Raji (cell line): ENCODE data around the gene SPIRE1.

Experiments used
- POLR2A ChIP-seq: IDR thresholded peaks from 2 replicates; pipeline ENCODE4 v1.6.1; 2011; ENCODE audit warnings: low read depth, low read length, control low read depth; ENCODE audit not compliant: insufficient read depth

SPIRE1 gene

DNA sequence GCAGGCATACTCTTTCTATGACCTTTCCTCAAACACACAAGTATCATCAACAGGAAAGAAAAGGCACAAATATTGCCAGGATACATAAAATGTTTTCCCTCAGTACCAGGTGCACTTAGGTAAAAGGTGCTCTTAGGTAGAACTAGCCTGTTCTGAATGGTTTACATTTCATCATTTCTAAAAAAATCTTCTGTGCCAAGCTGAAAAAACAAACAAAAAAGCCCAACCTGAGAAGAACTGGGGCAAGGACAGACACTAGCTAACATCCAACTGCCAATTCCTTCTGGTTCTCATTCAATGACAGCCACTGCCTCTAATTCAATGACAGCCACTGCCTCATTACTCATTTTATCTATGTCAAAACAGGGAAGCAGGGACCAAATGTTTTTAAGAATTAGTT lies 68.5 kb downstream of the SPIRE1 start:
- TF ChIP-seq POLR2A: no peak

- TF ChIP-seq POLR2A: no peak
Measured at GRCh38 chr18:12586956-12587355, 71.0 kb downstream of the SPIRE1 start.

DNA sequence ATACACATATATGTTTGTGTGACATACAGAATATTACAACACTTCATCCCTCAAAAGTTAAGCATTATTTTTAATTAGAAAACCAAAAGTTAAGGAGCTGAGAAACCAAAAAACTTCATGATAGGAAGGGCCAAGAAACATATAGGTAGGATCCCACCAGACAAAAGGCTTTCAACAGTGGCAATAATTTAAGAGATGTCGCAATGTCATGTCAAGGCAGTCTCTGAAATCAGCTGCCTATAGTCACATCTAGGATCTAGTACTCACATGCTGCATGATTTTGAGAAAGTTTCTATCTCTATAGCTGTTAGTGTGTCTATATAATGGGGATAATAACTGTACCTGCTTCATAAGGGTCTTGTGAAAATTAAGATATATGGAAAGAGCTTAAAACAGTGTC lies 72.7 kb downstream of the SPIRE1 start:
- TF ChIP-seq POLR2A: no peak

GRCh38 chr18:12580630-12581342 lies 77.1 kb downstream of the SPIRE1 start:
- TF ChIP-seq POLR2A: no peak

DNA sequence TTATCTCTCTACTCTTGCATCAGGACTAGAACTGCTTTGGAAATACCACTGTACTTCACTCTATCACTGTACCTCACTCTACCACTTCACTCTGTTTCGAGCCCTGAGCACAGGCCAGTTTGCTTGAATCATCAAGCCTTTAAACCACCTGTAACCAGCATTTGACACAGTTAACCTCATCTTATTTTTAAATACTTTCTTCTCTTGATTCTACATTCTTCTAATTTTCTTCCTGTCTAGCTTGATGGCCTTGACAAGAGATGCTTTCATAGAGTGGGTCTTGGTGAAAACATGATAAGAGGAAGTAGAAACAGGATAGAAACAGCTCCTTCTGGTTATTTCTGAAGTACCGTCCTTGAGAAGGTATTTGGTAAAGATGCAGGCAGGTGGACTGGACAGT lies 78.1 kb downstream of the SPIRE1 start:
- TF ChIP-seq POLR2A: no peak

DNA sequence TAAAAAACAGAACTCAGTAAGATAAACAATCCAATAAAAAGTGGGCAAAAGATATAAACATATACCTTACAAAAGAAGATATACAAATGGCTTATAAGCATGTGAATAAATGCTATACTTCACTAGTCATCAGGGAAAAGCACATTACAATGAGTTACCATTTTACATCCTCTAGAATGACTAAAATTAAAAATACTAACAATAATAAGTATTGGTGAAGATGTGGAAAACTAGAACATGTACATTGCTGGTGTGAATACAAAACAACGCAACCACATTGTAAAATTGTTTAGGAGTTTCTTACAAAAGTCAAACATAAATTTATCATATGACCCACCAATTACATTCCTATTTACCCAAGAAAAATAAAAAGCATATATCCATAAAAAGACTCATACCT lies 80.1 kb downstream of the SPIRE1 start:
- TF ChIP-seq POLR2A: no peak

DNA sequence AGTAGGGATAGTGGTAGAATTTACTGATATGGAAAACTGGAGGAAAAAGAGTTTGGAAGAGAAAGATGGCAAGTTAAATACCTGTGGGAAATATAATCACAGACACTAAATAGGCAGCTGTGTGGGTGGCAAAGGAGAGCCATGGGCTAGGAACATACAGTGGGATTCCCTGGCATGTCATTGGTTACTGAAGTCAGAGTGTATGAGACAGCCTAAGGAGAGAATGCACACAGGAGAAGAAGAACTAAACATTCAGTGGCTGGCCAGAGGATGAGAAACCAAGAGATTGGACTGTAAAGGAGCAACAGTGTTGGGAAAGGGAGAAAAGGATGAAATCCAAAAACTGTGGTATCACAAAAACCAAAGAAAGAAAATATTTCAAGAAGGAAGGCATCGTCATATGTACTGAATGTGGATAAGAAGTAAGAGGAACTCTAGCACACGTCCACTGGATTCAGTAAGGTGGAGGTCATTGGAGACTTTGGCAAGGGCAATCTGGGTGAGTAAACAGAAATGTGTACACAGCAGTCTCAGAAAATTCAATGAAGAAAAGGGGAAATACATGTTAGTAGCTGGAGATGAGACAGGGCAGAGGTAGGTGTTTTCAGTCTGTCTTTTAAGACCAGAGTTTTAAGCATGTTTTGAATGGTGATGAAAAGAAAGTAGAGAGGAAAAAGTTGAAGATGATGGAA lies 83.3 kb downstream of the SPIRE1 start:
- no peak for TF ChIP-seq POLR2A

DNA sequence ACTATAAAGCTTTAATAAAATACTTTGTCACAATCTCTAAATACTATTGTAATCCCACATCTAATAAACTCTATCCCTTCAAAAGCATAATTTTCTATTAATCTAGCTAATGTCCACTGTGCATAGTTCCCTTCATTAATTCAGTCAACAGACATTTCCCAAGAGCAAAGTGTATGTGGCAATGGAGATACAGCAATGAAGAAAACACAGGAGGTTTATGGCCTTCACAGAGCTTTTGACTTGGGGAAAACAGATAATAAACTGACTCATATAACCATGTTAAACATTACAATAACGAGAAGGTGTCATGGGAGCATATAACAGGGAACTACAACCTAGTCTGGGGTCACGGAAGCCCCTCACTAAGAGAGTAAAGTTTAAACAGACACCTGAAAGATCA lies 86.3 kb downstream of the SPIRE1 start:
- no peak for TF ChIP-seq POLR2A

DNA sequence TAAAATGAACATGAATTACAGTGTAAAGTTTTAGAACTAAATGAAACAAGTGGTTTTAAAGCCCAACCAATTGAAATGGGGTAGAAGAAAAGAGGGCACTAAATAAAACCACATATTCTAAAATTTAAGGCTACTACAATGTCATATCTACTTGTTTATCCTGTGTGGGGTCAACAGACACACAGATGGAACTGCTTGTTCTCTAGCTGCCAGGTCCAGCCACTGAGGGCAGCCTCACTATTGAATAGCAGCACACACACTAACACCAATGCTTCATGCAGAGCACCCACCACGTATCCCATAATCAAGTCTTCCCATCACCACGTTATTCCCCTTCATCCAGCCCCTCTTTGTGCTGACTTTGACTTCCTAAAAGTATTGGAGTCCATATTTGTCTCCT lies 88.1 kb downstream of the SPIRE1 start:
- no peak for TF ChIP-seq POLR2A

- no peak for TF ChIP-seq POLR2A
Measured at GRCh38 chr18:12567849-12568248, 90.1 kb downstream of the SPIRE1 start.

- TF ChIP-seq POLR2A: no peak
Measured at GRCh38 chr18:12564861-12565260, 93.0 kb downstream of the SPIRE1 start.

DNA sequence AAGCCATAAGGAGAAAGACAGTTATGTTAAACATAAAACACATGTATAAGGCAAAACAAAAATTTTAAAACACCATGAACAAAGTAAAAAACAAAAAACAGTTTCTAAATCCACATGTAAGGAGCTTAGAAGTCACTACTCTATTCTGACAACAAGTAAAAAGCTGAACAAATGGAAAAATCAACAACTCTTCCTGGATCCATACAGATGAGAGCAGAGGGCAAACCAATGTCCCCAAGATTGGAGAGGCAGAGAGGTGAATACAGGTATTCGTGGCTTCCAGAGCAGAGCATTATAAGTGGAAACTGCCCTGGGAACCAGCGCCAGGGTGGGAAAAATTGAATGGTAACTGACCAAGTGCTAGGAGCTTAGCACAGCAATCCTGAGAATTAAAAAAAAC lies 93.5 kb downstream of the SPIRE1 start:
- no peak for TF ChIP-seq POLR2A

- TF ChIP-seq POLR2A: no peak
Measured at GRCh38 chr18:12559319-12559718, 98.6 kb downstream of the SPIRE1 start.

DNA sequence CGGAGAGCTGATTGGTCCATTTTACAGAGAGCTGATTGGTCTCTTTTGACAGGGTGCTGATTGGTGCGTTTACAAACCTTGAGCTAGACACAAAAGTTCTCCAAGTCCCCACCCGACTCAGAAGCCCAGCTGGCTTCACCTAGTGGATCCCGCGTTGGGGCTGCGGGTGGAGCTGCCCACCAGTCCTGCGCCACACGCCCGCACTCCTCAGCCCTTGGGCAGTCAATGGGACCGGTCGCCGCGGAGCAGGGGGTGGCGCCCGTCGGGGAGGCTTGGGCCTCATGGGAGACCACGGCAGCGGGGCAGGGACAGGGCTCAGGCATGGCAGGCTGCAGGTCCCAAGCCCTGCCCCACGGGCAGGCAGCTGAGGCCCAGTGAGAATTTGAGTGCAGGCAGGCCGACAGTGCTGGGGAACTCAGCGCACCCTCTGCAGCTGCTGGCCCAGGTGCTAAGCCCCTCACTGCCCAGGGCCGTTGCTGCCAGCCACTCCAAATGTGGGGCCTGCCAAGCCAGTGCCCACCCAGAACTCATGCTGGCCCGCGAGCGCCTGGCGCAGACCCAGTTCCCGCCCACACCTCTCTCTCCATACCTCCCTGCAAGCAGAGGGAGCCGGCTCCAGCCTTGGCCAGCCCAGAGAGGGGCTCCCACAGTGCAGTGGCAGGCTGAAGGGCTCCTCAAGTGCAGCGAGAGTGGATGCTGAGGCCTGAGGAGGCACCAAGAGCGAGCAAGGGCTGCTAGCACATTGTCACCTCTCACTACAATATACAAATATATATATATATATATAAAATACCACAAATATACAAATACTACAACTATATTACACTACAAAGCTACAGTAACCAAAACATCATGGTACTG lies 100.7 kb downstream of the SPIRE1 start:
- no peak for TF ChIP-seq POLR2A

- no peak for TF ChIP-seq POLR2A
Measured at GRCh38 chr18:12554796-12555388, 103.0 kb downstream of the SPIRE1 start.
